Brain microvascular endothelial cell (primary cell): Measurements from ENCODE around the gene UGT1A10.
"Not testable (repeated sequence)": the region's sequence is repeated elsewhere in the genome, so short reads cannot be mapped to it uniquely, and the experiment has no call there.

Source experiments
- DNase-seq: peaks from one replicate; pipeline ENCODE4 v3.0.0-alpha.2; 2020
- H3K27ac ChIP-seq: fragments of 250-450 bp; sonication (Bioruptor Pico); 2 replicates; pipeline ENCODE4 v1.5.1; 2020; ENCODE audit warnings: mild to moderate bottlenecking, moderate library complexity
- H3K27me3 ChIP-seq: fragments of 250-450 bp; sonication (Bioruptor Pico); replicated peaks from 2 replicates; pipeline ENCODE4 v1.5.1; 2020; ENCODE audit warnings: mild to moderate bottlenecking
- H3K36me3 ChIP-seq: fragments of 250-450 bp; sonication (Bioruptor Pico); replicated peaks from 2 replicates; pipeline ENCODE4 v1.5.1; 2020; ENCODE audit warnings: mild to moderate bottlenecking
- H3K4me3 ChIP-seq: 2 replicates; pipeline ENCODE4 v1.5.1; 2011; ENCODE audit warnings: low read depth, mild to moderate bottlenecking, control low read depth, low read length, moderate library complexity
- in situ Hi-C: cut with HindIII; loops from 2 replicates; pipeline ENCODE4 v1.10.0; 2017; ENCODE audit warnings: low sequenced_read_pairs, low pct_ligation_motif_present
- TF ChIP-seq, protein P1 (sequence below): IDR thresholded peaks from 2 replicates; pipeline ENCODE4 v1.5.1; 2011; ENCODE audit warnings: low read depth, mild to moderate bottlenecking, moderate library complexity, low read length, control low read depth, inconsistent platforms; ENCODE audit errors: missing control alignments

Gene UGT1A10

DNA sequence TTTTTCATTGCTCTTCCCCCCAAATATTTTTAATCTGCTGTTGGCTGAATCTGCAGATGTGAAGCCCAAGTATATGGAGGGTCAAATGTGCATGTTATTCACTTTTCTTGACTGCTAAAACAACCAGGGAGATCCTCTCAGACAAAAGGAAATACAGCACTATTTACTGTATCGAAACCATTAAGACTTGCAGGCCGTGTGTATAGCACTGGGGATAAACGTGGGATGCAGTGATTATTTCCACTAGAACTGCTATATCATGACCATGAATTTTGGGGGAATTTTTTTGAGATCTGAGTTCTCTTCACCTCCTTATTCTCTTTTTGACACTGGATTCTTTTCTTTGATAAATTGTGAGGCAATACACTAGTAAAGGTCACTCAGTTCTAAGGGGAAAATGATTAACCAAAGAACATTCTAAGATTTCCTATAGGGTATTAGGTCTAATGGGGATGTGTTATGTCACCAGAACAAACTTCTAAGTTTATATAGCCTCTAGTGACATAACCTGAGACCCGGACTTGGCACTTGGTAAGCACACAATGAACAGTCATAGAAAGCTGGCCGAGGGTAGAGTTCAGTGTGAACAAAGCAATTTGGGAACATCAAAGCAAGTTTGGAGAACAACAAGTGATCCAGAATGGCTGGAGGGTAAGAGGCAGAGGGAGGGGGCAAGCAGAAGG lies 109.0 kb downstream of the UGT1A10 start:
- in situ Hi-C loops, result no loop called here
- TF ChIP-seq, protein P1, sequence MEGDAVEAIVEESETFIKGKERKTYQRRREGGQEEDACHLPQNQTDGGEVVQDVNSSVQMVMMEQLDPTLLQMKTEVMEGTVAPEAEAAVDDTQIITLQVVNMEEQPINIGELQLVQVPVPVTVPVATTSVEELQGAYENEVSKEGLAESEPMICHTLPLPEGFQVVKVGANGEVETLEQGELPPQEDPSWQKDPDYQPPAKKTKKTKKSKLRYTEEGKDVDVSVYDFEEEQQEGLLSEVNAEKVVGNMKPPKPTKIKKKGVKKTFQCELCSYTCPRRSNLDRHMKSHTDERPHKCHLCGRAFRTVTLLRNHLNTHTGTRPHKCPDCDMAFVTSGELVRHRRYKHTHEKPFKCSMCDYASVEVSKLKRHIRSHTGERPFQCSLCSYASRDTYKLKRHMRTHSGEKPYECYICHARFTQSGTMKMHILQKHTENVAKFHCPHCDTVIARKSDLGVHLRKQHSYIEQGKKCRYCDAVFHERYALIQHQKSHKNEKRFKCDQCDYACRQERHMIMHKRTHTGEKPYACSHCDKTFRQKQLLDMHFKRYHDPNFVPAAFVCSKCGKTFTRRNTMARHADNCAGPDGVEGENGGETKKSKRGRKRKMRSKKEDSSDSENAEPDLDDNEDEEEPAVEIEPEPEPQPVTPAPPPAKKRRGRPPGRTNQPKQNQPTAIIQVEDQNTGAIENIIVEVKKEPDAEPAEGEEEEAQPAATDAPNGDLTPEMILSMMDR, result no peak
- no peak overlapping the region for H3K4me3 ChIP-seq

DNA sequence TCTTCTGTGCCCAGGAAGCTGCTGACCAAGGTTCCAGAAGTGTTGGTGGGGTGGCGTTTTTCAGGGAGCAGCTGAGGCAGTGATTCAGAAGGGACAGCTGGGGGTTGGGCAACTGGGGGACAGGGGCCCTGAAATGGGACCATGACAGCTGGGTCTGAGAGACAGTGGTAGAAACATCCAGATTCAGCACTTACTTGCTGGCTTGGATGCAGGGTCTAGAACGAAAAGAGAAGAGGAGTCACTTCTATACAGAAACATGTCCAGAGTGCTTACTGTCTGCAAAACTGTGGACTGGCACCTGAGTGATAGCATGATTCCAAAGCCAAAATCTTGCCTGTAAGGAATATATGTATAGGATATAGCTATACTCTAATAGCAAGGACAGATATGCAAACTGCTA lies 109.6 kb downstream of the UGT1A10 start:
- H3K27ac ChIP-seq, H3K27me3 ChIP-seq, DNase-seq, H3K36me3 ChIP-seq, in situ Hi-C loops, H3K4me3 ChIP-seq: not testable (repeated sequence)

More for the DNA sequence above, 109.0 kb downstream of the UGT1A10 start:
- no peak for DNase-seq
- no peak overlapping the region for H3K27ac ChIP-seq
- H3K27me3 ChIP-seq, result no peaks in the 10 kb centered on the region
- no peaks in the 10 kb centered on the region for H3K36me3 ChIP-seq

DNA sequence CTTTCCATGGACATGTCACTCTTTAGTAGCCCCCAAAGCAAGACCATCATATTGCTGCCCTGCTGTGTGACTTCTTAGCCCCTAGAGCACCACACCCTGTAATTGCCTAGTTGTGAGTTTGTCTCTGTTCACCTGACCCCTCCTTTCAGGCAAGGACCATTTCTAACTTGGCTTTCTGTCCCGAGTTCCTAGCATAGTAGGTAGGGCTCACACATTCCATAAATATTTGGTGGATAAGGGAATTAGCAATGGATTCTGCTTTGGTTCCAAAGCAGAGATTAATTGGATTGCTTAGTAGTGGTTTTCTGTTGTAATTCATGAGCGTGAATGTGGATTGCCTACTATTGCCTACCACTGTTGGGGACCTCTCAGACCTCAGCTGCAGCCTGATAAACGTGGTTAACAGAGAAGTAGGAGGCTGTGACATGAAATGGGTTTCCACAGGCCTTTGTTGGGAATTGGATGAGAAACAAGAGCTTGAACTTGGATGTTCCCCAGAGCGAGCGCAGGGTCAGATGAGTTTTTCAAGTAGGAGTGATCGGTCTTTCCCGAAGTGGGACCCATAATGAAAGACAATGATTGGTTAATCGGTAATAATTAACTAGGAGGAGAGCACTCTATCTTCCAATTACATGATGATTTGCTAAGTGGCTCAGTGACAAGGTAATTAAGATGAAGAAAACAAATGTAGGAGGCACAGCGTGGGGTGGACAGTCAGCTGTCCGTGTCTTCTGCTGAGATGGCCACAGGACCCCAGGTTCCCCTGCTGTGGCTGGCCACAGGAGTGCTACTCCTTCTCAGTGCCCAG lies 110.4 kb downstream of the UGT1A10 start:
- TF ChIP-seq, protein P1, result no peak
- no peak for DNase-seq

DNA sequence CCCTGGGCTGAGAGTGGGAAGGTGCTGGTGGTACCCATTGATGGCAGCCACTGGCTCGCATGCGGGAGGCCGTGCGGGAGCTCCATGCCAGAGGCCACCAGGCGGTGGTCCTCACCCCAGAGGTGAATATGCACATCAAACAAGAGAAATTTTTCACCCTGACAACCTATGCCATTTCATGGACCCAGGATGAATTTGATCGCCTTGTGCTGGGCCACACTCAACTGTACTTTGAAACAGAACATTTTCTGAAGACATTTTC lies 111.0 kb downstream of the UGT1A10 start:
- H3K4me3 ChIP-seq, result no peak overlapping the region
- no peaks in the 10 kb centered on the region for H3K27me3 ChIP-seq
- H3K27ac ChIP-seq, result no peak overlapping the region
- TF ChIP-seq, protein P1, result no peak
- DNase-seq, result no peak
- H3K36me3 ChIP-seq, result no peaks in the 10 kb centered on the region
- in situ Hi-C loops, result no loop called here

More for the DNA sequence above, 110.4 kb downstream of the UGT1A10 start:
- H3K4me3 ChIP-seq, result no peak overlapping the region
- H3K27ac ChIP-seq, result no peak overlapping the region
- in situ Hi-C loops, result no loop called here
- no peaks in the 10 kb centered on the region for H3K36me3 ChIP-seq
- H3K27me3 ChIP-seq, result no peaks in the 10 kb centered on the region

DNA sequence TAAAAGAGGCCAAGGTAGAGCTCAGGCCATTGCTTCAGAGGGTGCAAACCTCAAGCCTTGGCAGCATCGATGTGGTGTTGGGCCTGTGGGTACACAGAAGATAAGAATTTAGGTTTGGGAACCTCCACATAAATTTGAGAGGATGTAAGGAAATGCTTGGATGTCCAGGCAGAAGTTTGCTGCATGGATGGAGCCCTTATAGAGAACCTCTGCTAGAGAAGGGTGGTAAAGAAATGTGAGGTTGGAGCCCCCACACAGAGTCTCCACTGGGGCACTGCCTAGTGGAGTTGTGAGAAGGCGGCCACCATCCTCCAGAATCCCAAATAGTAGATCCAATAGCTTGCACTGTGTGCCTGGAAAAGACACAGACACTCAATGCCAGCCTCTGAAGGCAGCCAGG lies 114.4 kb downstream of the UGT1A10 start:
- H3K27me3 ChIP-seq, H3K4me3 ChIP-seq, in situ Hi-C loops, H3K36me3 ChIP-seq, H3K27ac ChIP-seq, DNase-seq: not testable (repeated sequence)

DNA sequence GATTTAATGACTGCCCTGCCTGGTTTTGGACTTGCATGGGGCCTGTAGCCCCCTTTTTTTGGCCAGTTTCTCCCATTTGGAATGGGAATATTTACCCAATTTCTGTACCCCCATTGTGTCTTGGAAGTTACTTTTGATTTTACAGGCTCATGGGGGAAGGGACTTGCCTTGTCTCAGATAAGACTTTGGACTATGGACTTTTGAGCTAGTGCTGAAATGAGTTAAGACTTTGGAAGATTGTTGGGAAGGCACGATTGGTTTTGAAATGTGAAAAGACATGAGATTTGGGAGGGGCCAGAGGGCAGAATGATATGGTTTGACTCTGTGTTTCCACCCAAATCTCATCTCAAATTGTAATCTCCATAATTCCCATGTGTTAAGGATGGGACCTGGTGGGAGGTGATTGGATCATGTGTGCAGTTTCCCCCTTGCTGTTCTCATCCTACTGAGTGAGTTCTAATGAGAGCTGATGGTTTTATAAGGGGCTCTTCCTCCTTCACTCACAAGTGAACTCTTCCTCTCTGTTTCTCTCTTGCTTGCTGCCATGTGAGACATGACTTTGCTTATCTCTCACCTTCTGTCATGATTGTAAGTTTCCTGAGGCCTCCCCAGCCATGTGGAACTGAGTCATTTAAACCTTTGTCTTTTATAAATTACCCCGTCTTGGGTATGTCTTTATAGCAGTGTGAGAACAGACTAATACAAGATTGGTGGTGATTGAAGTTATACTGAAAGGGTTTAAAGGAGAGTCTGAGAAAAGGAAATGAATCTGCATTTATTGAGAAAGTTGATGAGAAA lies 115.2 kb downstream of the UGT1A10 start:
- H3K27ac ChIP-seq, H3K4me3 ChIP-seq, H3K36me3 ChIP-seq, H3K27me3 ChIP-seq, in situ Hi-C loops, DNase-seq: not testable (repeated sequence)

DNA sequence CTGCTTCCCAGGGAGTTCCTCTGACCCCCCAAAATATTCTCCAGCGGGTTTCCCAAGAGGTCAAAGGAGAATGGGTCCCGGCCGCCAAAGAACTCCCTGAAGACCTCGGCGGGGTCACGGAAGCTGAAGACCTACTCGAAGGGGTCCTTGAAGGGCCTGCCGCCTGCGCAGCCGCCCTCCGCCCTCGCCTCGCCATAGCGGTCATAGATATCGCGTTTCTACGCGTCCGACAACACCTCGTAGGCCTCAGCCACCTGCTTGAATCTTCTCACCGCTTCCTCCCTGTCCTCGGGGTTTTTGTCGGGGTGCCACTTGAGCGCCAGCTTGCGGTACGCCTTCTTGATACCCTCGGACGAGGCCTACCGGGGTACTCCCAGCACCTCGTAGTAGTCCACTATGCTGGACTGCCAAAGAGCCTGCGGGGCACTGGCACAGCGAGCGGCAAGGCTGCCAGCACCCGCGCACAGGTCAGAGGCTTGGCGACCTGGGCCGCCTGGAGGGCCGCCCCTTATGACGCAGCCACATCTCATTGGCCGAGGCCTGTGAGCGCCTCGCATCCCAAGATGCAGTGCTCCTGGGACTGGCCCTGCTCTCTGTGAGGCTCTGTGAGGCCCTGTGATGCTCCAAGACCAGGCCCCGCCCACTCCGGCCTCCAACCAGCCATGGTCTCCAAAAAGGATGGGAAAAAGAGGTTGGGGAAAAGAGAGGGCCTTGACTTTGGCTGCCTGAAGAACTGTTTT lies 118.8 kb downstream of the UGT1A10 start:
- H3K27me3 ChIP-seq, result no peaks in the 10 kb centered on the region
- H3K36me3 ChIP-seq, result no peaks in the 10 kb centered on the region
- in situ Hi-C loops, result no loop called here
- TF ChIP-seq, protein P1, result no peak
- no peak for DNase-seq
- H3K27ac ChIP-seq, result no peak overlapping the region
- H3K4me3 ChIP-seq, result no peak overlapping the region
